Cardiac muscle cell (in vitro differentiated cells and primary cell): ENCODE measurements around the gene GLB1L. TPM values are rescaled to one million over a fixed set of nuclear protein-coding genes. Genes with fewer than 3 reads are reported as not detected.

Source experiments
- DNase-seq, 2 donors: peaks; one replicate each; pipeline versions ENCODE4 v3.0.0 to v3.0.0-alpha.2; 2010 to 2017; ENCODE audit warnings: low read depth in 1 of 2, low spot score in 1 of 2
- H3K27ac ChIP-seq: fragments of 200-600 bp; sonication (generic); 2 replicates; pipeline ENCODE4 v1.5.1; 2016
- H3K27me3 ChIP-seq: fragments of 200-600 bp; sonication (generic); 2 replicates; pipeline ENCODE4 v1.6.0; 2016; ENCODE audit warnings: control low read depth
- H3K36me3 ChIP-seq: fragments of 200-600 bp; sonication (generic); 2 replicates; pipeline ENCODE4 v1.5.1; 2016; ENCODE audit warnings: control low read depth
- H3K4me1 ChIP-seq: fragments of 200-600 bp; sonication (generic); 2 replicates; pipeline ENCODE4 v1.8.1; 2017; ENCODE audit warnings: low read depth, mild to moderate bottlenecking, mixed run types
- H3K4me3 ChIP-seq: fragments of 200-600 bp; sonication (generic); 2 replicates; pipeline ENCODE4 v1.5.1; 2016; ENCODE audit warnings: mild to moderate bottlenecking
- H3K9me3 ChIP-seq: fragments of 200-600 bp; sonication (generic); 2 replicates; pipeline ENCODE4 v1.5.1; 2017; ENCODE audit warnings: low read depth, mild to moderate bottlenecking, control low read depth
- CTCF ChIP-seq: IDR thresholded peaks from 2 replicates; pipeline ENCODE4 v1.5.1; 2012; ENCODE audit warnings: low read depth, mild to moderate bottlenecking, low read length
- polyA plus RNA-seq: library from polyadenylated mRNA; unstranded; fragments of >200 nt; fragmentation: Nextera tagmentation; extraction: Ambion mirVana; gene quantifications from 2 replicates; pipeline ENCODE4 v1.2.1, GENCODE V29; 2016
- total RNA-seq: library from RNA; depleted of rRNA; stranded (reverse); fragments of >200 nt; gene quantifications from 2 replicates; pipeline ENCODE4 v1.2.3, GENCODE V29; 2016

Gene GLB1L
- total and polyA plus RNA-seq, 2 experiments from 2014 or later: 3.3 to 10.4 TPM

DNA sequence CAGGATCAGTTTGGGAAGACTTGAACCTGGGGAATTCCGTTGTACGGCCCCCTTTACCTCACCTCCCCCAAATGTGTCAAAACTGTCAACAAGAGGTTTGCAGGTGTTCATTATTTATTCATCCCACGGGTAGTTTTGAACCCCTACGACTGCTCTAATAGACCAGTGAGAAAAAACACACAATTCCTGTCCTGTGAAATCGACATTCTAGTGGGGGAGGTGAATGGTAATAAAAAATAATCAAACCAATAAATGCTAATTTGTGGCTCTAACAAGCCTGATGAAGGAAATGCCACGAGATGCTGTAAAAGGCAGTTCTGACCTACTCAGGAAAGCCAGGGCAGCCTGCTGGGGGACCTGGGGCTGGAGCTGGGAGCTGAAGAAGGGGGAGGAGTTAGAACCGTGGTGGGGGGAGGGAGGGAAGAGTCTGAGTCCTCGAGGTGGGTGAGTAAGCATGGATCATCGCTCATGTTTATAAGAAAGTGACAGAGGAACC is 33.5 kb upstream of the GLB1L start:
- no peaks in the 10 kb centered on the region for H3K9me3 ChIP-seq
- peaks cover 16% of the 10 kb centered on the region for H3K4me1 ChIP-seq
- peak overlapping the region; percentile 76 for H3K4me3 ChIP-seq
- H3K27me3 ChIP-seq: no peaks in the 10 kb centered on the region
- no peak for TF ChIP-seq CTCF
- H3K27ac ChIP-seq: peak overlapping the region; percentile 97
- no peak for DNase-seq
- peaks cover 13% of the 10 kb centered on the region for H3K36me3 ChIP-seq

- Histone ChIP-seq H3K27ac (peak overlapping the region; percentile 97), H3K9me3 (no peaks in the 10 kb centered on the region), H3K36me3 (peaks cover 13% of the 10 kb centered on the region), H3K27me3 (no peaks in the 10 kb centered on the region), H3K4me3 (peak overlapping the region; percentile 76), H3K4me1 (peaks cover 16% of the 10 kb centered on the region)
- peak; percentile 97 for TF ChIP-seq CTCF
- DNase-seq: peak; percentile 82 to 85
These were observed 32.7 kb upstream of the GLB1L start for GRCh38 chr2:219277703-219278654.

- H3K4me3 ChIP-seq: no peak overlapping the region
- peaks cover 8% of the 10 kb centered on the region for H3K27me3 ChIP-seq
- TF ChIP-seq CTCF: no peak
- H3K9me3 ChIP-seq: no peaks in the 10 kb centered on the region
- DNase-seq: peak; percentile 64 to 75
- no peaks in the 10 kb centered on the region for H3K36me3 ChIP-seq
- H3K27ac ChIP-seq: peak overlapping the region; percentile 84
- peaks cover 16% of the 10 kb centered on the region for H3K4me1 ChIP-seq
These were observed 29.2 kb upstream of the GLB1L start for GRCh38 chr2:219274361-219274921.

GRCh38 chr2:219273937-219274336 is 28.7 kb upstream of the GLB1L start:
- Histone ChIP-seq H3K27me3 (peaks cover 11% of the 10 kb centered on the region), H3K4me1 (peaks cover 16% of the 10 kb centered on the region), H3K36me3 (no peaks in the 10 kb centered on the region), H3K4me3 (no peak overlapping the region), H3K27ac (peak overlapping the region; percentile 84), H3K9me3 (no peaks in the 10 kb centered on the region)
- no peak for DNase-seq
- no peak for TF ChIP-seq CTCF

- no peaks in the 10 kb centered on the region for H3K36me3 ChIP-seq
- H3K4me1 ChIP-seq: peaks cover 8% of the 10 kb centered on the region
- H3K4me3 ChIP-seq: no peak overlapping the region
- no peaks in the 10 kb centered on the region for H3K9me3 ChIP-seq
- H3K27me3 ChIP-seq: peaks cover 11% of the 10 kb centered on the region
- TF ChIP-seq CTCF: no peak
- DNase-seq: no peak
- no peak overlapping the region for H3K27ac ChIP-seq
These were observed 27.8 kb upstream of the GLB1L start for GRCh38 chr2:219272995-219273394.
